Measurements from ENCODE around the gene CSF2RB. TPM values are rescaled to one million over a fixed set of nuclear protein-coding genes. Genes with fewer than 3 reads are reported as not detected.
A peak's percentile ranks its signal among the peaks of the same experiment; 100 is the strongest.

Gene CSF2RB
- total and polyA plus RNA-seq, 10 of the 15 experiments (the other 5 are each of a cell fraction or from before 2014, with no cell fraction given) = 0.82 to 12.5 (median 5.4) TPM

GRCh38 chr22:36864454-36865215, 48.8 kb upstream of the CSF2RB start:
- no peaks in the 10 kb centered on the region for H3K27me3 ChIP-seq (replicated peaks in 1 of 2; ENCODE audit: control insufficient read depth in 2 of 2, insufficient read depth in 2 of 2, low read length in 1 of 2)
- H3K9me3 ChIP-seq (replicated peaks; ENCODE audit: control insufficient read depth, insufficient read depth, low read length) = no peaks in the 10 kb centered on the region
- BruUV-seq (replicated peaks) = no TSS peak
- no peak for ATAC-seq
- intact Hi-C loops (cut with micrococcal nuclease; ENCODE audit: unreplicated experiment) (loop anchor here (5.0 kb wide), 2 partner anchors 298 to 337 kb away; partner anchors contain the start of gene EIF3D), in situ Hi-C loops (cut with MboI) (no loop called here)
- ChIA-PET CTCF (no interaction called here), RAD21 (ENCODE audit: unreplicated experiment) (no interaction called here), SMC1A (ENCODE audit: uncharacterized antibody, unreplicated experiment) (interaction anchor here (0.6 to 0.9 kb wide), 2 partner anchors 47 to 156 kb away, joined by 3 read pairs; no protein-coding TSS in a partner anchor), POLR2A (interaction anchor here (0.7 kb wide), 1 partner anchor 39 kb away, joined by 4 read pairs; no protein-coding TSS in a partner anchor)
- no peak overlapping the region for H3K27ac ChIP-seq (ENCODE audit: control insufficient read depth, insufficient read depth)
- H3K4me3 ChIP-seq = no peak overlapping the region
- H3K4me2 ChIP-seq (ENCODE audit: control insufficient read depth, insufficient read depth) = no peak overlapping the region
- peaks cover 46% of the 10 kb centered on the region for H3K4me1 ChIP-seq (ENCODE audit: control insufficient read depth, insufficient read depth, low read length)
- H3K36me3 ChIP-seq (ENCODE audit: control insufficient read depth in 2 of 2, insufficient read depth in 2 of 2, low read length in 1 of 2) = peaks cover 9 to 12% of the 10 kb centered on the region in 2 experiments; a peak in 3 of 4 replicates
- DNase-seq (ENCODE audit: low read depth, low spot score) = no peak
- no peak overlapping the region for H3K9ac ChIP-seq (ENCODE audit: control insufficient read depth, insufficient read depth, low read length)
- no peak for FAIRE-seq
- peaks cover 11% of the 10 kb centered on the region for H3K79me2 ChIP-seq (ENCODE audit: control insufficient read depth, insufficient read depth, low read length)
- H4K20me1 ChIP-seq (ENCODE audit: control insufficient read depth, insufficient read depth) = no peaks in the 10 kb centered on the region
- H2AFZ ChIP-seq (ENCODE audit: control insufficient read depth, low read depth, low read length) = no peak overlapping the region
- TF ChIP-seq SPI1 (IDR thresholded peaks at IDR 0.05; ENCODE audit: borderline replicate concordance, insufficient read depth, low read depth, low read length) (peak; percentile 55; the same call in 1 of the 2 replicates), ZNF24 (IDR thresholded peaks at IDR 0.05) (no peak)
- WGBS (ENCODE audit: insufficient coverage, insufficient replicate concordance, low lambda C conversion rate, missing lambda C conversion rate) = 81% methylated on average over 11 of the region's 14 CpGs

- FAIRE-seq = no peak
These were observed 48.1 kb upstream of the CSF2RB start for GRCh38 chr22:36865346-36865745.

More at GRCh38 chr22:36865346-36865745, 48.1 kb upstream of the CSF2RB start:
- Histone ChIP-seq H3K27me3 (replicated peaks in 1 of 2; ENCODE audit: control insufficient read depth in 2 of 2, insufficient read depth in 2 of 2, low read length in 1 of 2) (no peaks in the 10 kb centered on the region), H3K79me2 (ENCODE audit: control insufficient read depth, insufficient read depth, low read length) (peaks cover 11% of the 10 kb centered on the region), H3K4me3 (no peak overlapping the region), H3K4me2 (ENCODE audit: control insufficient read depth, insufficient read depth) (no peak overlapping the region), H3K4me1 (ENCODE audit: control insufficient read depth, insufficient read depth, low read length) (peaks cover 39% of the 10 kb centered on the region), H3K36me3 (ENCODE audit: control insufficient read depth in 2 of 2, insufficient read depth in 2 of 2, low read length in 1 of 2) (peaks cover 9 to 12% of the 10 kb centered on the region in 2 experiments; a peak in 3 of 4 replicates), H3K9ac (ENCODE audit: control insufficient read depth, insufficient read depth, low read length) (no peak overlapping the region), H3K27ac (ENCODE audit: control insufficient read depth, insufficient read depth) (no peak overlapping the region), H4K20me1 (ENCODE audit: control insufficient read depth, insufficient read depth) (no peaks in the 10 kb centered on the region), H3K9me3 (replicated peaks; ENCODE audit: control insufficient read depth, insufficient read depth, low read length) (no peaks in the 10 kb centered on the region), H2AFZ (ENCODE audit: control insufficient read depth, low read depth, low read length) (no peak overlapping the region)
- ChIA-PET RAD21 (ENCODE audit: unreplicated experiment) (no interaction called here), CTCF (interaction anchor here (0.8 to 1.4 kb wide), 2 partner anchors 9 to 78 kb away, joined by 3 to 8 read pairs; no protein-coding TSS in a partner anchor), SMC1A (ENCODE audit: uncharacterized antibody, unreplicated experiment) (interaction anchor here (0.9 kb wide), 2 partner anchors 8 to 47 kb away, joined by 3 read pairs; no protein-coding TSS in a partner anchor), POLR2A (interaction anchor here (0.5 kb wide), 1 partner anchor 20 kb away, joined by 4 read pairs; no protein-coding TSS in a partner anchor)
- intact Hi-C loops (cut with micrococcal nuclease; ENCODE audit: unreplicated experiment) = no loop called here
- in situ Hi-C loops (cut with MboI) = no loop called here
- DNase-seq (ENCODE audit: low read depth, low spot score) (no peak), ATAC-seq (no peak)
- TF ChIP-seq KLF5 (IDR thresholded peaks at IDR 0.05; ENCODE audit: partially characterized antibody) (no peak), REST (IDR thresholded peaks at IDR 0.05; ENCODE audit: low read depth, low read length) (peak; percentile 82)
- no TSS peak for BruUV-seq (replicated peaks)
- 22% methylated on average over 10 of the region's 13 CpGs for WGBS (ENCODE audit: insufficient coverage, insufficient replicate concordance, low lambda C conversion rate, missing lambda C conversion rate)

Measured in GM12878 (cell line).